Ovary (tissue), 9 donors: Measurements from ENCODE around the gene NDUFA13. TPM values are rescaled to one million over a fixed set of nuclear protein-coding genes. Genes with fewer than 3 reads are reported as not detected.

Source experiments
- DNase-seq, 5 donors: peaks; one replicate each; pipeline ENCODE4 v3.0.0-alpha.2; 2019 to 2020
- H3K27ac ChIP-seq, 2 donors: fragments of 200-600 bp; one replicate each; pipeline versions ENCODE4 v1.5.1 to v1.8.0; 2019 to 2022
- H3K27me3 ChIP-seq: fragments of 200-600 bp; one replicate; pipeline ENCODE4 v1.8.0; 2022
- H3K36me3 ChIP-seq: fragments of 200-600 bp; sonication (generic); one replicate; pipeline ENCODE4 v1.5.1; 2019
- H3K4me1 ChIP-seq: one replicate; pipeline ENCODE4 v1.8.1; 2013; ENCODE audit warnings: mild to moderate bottlenecking, moderate library complexity; ENCODE audit not compliant: insufficient read depth
- H3K4me3 ChIP-seq: fragments of 200-600 bp; sonication (generic); one replicate; pipeline ENCODE4 v1.5.1; 2017
- H3K9me3 ChIP-seq, 2 donors: fragments of 200-600 bp in 1 of 2; sonication (generic) in 1 of 2; one replicate each; pipeline versions ENCODE4 v1.5.1 to v1.8.1; 2013 to 2019; ENCODE audit warnings: mild to moderate bottlenecking in 1 of 2, moderate library complexity in 1 of 2
- EP300 ChIP-seq: sonication (generic); formaldehyde crosslinking; IDR thresholded peaks from one replicate; pipeline ENCODE4 v1.6.1; 2017; ENCODE audit warnings: antibody characterized with exemption
- POLR2A ChIP-seq: fragments of 450-650 bp; IDR thresholded peaks from one replicate; pipeline ENCODE4 v1.6.1; 2017; ENCODE audit warnings: antibody characterized with exemption, mild to moderate bottlenecking, moderate library complexity
- WGBS, 3 donors: extraction: QIAGEN DNeasy Blood & Tissue Kit in 1 of 3; methylation state at CpG; one replicate each; pipeline versions ENCODE4 v1.1.5 to v1.1.7; 2013 to 2017; 5-methylcytosine and 5-hydroxymethylcytosine counted together
- intact Hi-C, 4 donors: fragments of 100-400 bp; cut with DNase I; formaldehyde crosslinking; loops; one replicate each; pipeline versions ENCODE4 v1.11.0 to v1.15.1; 2022 to 2023
- polyA plus RNA-seq, 2 donors: library from polyadenylated mRNA; stranded (reverse); fragments of 200-250 nt in 1 of 2; fragments of 350-450 nt in 1 of 2; fragmentation: Illumina TruSeq in 1 of 2; extraction: RNeasy Lipid Tissue Mini Kit (QIAGEN cat#74804) in 1 of 2; gene quantifications; one replicate each; pipeline ENCODE4 v1.2.3, GENCODE V29; 2013 to 2014
- total RNA-seq, 7 donors: library from RNA; depleted of rRNA in 2 of 7; stranded (reverse); fragments of >200 nt in 2 of 7; fragmentation: NEBNext Ultra II Directional in 3 of 7; extraction: Animal tissue kit (Norgen Biotek cat#: 25700) in 3 of 7; gene quantifications; one replicate each; pipeline versions ENCODE4 v1.1.0 to v1.2.4, GENCODE V29; 2016 to 2023
- TF ChIP-seq, protein P1 (sequence below), 3 donors: fragments of 450-650 bp in 2 of 3; fragments of 200-600 bp in 1 of 3; IDR thresholded peaks; one replicate each; pipeline versions ENCODE4 v1.5.1 to v1.8.0; 2016 to 2022; ENCODE audit warnings: antibody characterized with exemption in 3 of 3, mild to moderate bottlenecking in 1 of 3
- donor health status: DM: no; HTN: no; CAD: no; lungs with moderate emphysema.
- donor health status: DM: no; HTN: no; CAD: no.
- donor health status: Bipolar disorder and iron deficiency.
- donor health status: DM: yes; HTN: yes; CAD: no.
- donor health status: DM: no; HTN: no; CAD: no.
- donor health status: DM: yes; HTN: yes; CAD: no.

The NDUFA13 gene
- total and polyA plus RNA-seq, 9 donors: 33.5 to 291 (median 202) TPM

DNA sequence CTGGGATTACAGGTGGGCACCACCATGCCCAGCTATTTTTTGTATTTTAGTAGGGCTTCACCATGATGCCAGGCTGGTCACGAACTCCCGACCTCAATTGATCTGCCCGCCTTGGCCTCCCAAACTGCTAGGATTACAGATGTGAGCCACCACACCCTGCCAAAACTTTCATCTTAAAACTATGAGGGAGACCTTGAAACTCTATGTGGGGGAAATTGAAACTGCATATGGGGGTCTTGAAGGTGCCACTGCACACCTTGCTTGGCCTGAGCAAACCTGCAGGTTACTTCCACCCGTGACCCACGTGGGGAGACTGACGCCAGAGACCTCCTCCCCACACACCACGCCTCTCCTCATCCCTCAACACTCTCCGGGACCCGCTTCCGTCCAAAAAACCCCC is 37.6 kb downstream of the NDUFA13 start:
- H3K9me3 ChIP-seq: no peaks in the 10 kb centered on the region
- DNase-seq: no peak
- H3K27ac ChIP-seq: no peak overlapping the region
- TF ChIP-seq EP300 (no peak), POLR2A (no peak)
- TF ChIP-seq, protein P1, sequence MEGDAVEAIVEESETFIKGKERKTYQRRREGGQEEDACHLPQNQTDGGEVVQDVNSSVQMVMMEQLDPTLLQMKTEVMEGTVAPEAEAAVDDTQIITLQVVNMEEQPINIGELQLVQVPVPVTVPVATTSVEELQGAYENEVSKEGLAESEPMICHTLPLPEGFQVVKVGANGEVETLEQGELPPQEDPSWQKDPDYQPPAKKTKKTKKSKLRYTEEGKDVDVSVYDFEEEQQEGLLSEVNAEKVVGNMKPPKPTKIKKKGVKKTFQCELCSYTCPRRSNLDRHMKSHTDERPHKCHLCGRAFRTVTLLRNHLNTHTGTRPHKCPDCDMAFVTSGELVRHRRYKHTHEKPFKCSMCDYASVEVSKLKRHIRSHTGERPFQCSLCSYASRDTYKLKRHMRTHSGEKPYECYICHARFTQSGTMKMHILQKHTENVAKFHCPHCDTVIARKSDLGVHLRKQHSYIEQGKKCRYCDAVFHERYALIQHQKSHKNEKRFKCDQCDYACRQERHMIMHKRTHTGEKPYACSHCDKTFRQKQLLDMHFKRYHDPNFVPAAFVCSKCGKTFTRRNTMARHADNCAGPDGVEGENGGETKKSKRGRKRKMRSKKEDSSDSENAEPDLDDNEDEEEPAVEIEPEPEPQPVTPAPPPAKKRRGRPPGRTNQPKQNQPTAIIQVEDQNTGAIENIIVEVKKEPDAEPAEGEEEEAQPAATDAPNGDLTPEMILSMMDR (IDR thresholded peaks at IDR 0.05): no peak
- 83 to 91% (median 89%) methylated on average over 10 of the region's 10 CpGs for WGBS, 3 donors
- H3K36me3 ChIP-seq: no peaks in the 10 kb centered on the region
- intact Hi-C loops: no loop called here
- no peak overlapping the region for H3K4me3 ChIP-seq
- no peaks in the 10 kb centered on the region for H3K4me1 ChIP-seq
- no peaks in the 10 kb centered on the region for H3K27me3 ChIP-seq

- Histone ChIP-seq H3K27ac (no peak overlapping the region), H3K4me3 (no peak overlapping the region), H3K9me3 (no peaks in the 10 kb centered on the region), H3K27me3 (no peaks in the 10 kb centered on the region), H3K4me1 (no peaks in the 10 kb centered on the region), H3K36me3 (no peaks in the 10 kb centered on the region)
- no peak for TF ChIP-seq EP300
- TF ChIP-seq, protein P1 (IDR thresholded peaks at IDR 0.05): peak in 2 of 3 donors; percentile 15 to 26
- no peak for TF ChIP-seq POLR2A
- intact Hi-C loops: no loop called here
- 66% methylated on average over 34 of the region's 34 CpGs for WGBS, 3 donors
- no peak for DNase-seq
Measured at GRCh38 chr19:19554074-19555023, 38.3 kb downstream of the NDUFA13 start.

- Histone ChIP-seq H3K36me3 (no peaks in the 10 kb centered on the region), H3K27me3 (no peaks in the 10 kb centered on the region), H3K9me3 (no peaks in the 10 kb centered on the region), H3K4me3 (no peak overlapping the region), H3K4me1 (no peaks in the 10 kb centered on the region), H3K27ac (no peak overlapping the region)
- 78 to 88% (median 83%) methylated on average over 15 of the region's 15 CpGs for WGBS, 3 donors
- TF ChIP-seq EP300 (no peak), POLR2A (no peak)
- TF ChIP-seq, protein P1 (IDR thresholded peaks at IDR 0.05): no peak
- DNase-seq: no peak
- intact Hi-C loops: no loop called here
Measured at GRCh38 chr19:19558055-19558454, 42.0 kb downstream of the NDUFA13 start.

DNA sequence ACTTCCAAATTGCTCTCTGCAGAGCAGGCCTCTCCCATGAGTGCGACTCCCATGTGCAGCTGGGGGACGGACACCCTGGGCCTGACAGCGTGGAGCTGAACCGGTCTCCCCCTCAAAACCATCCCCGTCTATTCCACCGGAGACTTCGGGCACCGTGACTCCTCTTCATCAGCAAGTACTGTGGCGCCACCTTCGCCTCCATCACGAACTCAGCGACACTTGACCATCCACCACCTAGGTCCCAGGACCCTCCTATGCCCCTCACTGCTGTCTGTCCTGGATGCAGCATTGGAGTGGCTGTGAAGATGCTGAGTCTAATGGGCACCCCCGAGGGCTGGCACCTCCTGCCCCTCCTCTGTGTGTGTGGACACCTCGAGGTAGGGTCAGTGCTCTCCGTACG is 42.6 kb downstream of the NDUFA13 start:
- no peak overlapping the region for H3K4me3 ChIP-seq
- H3K27ac ChIP-seq: no peak overlapping the region
- 91 to 92% (median 91%) methylated on average over 16 of the region's 16 CpGs for WGBS, 3 donors
- intact Hi-C loops: no loop called here
- TF ChIP-seq, protein P1 (IDR thresholded peaks at IDR 0.05): no peak
- TF ChIP-seq POLR2A: no peak
- H3K4me1 ChIP-seq: no peaks in the 10 kb centered on the region
- no peaks in the 10 kb centered on the region for H3K36me3 ChIP-seq
- no peaks in the 10 kb centered on the region for H3K9me3 ChIP-seq
- H3K27me3 ChIP-seq: no peaks in the 10 kb centered on the region
- no peak for DNase-seq
